ENCODE results near the gene COQ10B. TPM values are rescaled to one million over a fixed set of nuclear protein-coding genes. Genes with fewer than 3 reads are reported as not detected.

COQ10B gene
- total and polyA plus RNA-seq, 2 donors (not counting 3 experiments of a cell fraction or from before 2014, with no cell fraction given), result 2.4 to 15.1 TPM

DNA sequence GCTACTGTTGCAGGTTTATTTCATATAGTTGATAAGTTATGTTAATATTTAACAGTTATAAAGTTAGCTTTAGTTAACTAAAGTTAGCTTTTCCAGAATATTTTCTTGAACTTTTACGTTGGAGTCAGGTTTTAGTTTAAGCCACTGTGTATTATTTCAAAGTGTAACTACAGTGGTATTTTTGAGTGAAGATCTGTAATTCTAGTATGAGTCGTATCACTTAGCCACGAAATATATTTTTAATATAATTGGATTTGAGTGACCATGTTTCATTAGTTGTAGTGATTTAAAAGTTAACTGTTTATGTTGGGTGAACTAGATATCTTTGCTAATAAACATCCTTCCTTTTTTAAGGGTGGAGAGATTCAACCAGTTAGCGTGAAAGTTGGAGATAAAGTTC lies 49.3 kb downstream of the COQ10B start:
- no peak overlapping the region for H3K27ac ChIP-seq (ENCODE audit: insufficient read depth, low read depth, low read length)
- intact Hi-C loops (cut with micrococcal nuclease) (loop anchor here (5.0 kb wide), 1 partner anchor 55 kb away; no protein-coding TSS in a partner anchor), dilution Hi-C loops (cut with MboI; ENCODE audit: extremely low pct_ligation_motif_present, low sequenced_read_pairs) (no loop called here)
- H3K4me2 ChIP-seq (ENCODE audit: insufficient read depth, low read length), result peak overlapping the region; percentile 74
- H3K79me2 ChIP-seq (ENCODE audit: control insufficient read depth, insufficient read depth, low read length), result peaks cover 47% of the 10 kb centered on the region
- FAIRE-seq, result no peak
- no peak overlapping the region for H3K9ac ChIP-seq (replicated peaks; ENCODE audit: extremely low read depth, insufficient read depth, low read length)
- H2AFZ ChIP-seq (ENCODE audit: low read depth, low read length), result no peak overlapping the region
- H3K4me3 ChIP-seq (replicated peaks in 1 of 3; ENCODE audit: insufficient read depth in 1 of 3, low read depth in 1 of 3, low read length in 3 of 3), result no peak overlapping the region
- no TSS peak for BruUV-seq (replicated peaks)
- H3K9me1 ChIP-seq (replicated peaks; ENCODE audit: control insufficient read depth, extremely low read depth, insufficient read depth, low read length), result no peaks in the 10 kb centered on the region
- no peak for DNase-seq (ENCODE audit: low read depth, low spot score)
- H4K20me1 ChIP-seq (replicated peaks; ENCODE audit: control insufficient read depth, extremely low read depth, insufficient read depth, low read length), result no peaks in the 10 kb centered on the region
- H3K9me3 ChIP-seq (replicated peaks; ENCODE audit: control insufficient read depth, insufficient read depth, low read length), result no peaks in the 10 kb centered on the region
- TF ChIP-seq POLR2A (IDR thresholded peaks at IDR 0.05; ENCODE audit: low read depth, low read length) (no peak), GATA2 (IDR thresholded peaks at IDR 0.05; ENCODE audit: insufficient read depth, insufficient read length, low read depth, low read length) (no peak), MYC (IDR thresholded peaks at IDR 0.05; ENCODE audit: low read depth, low read length) (no peak), POLR2AphosphoS5 (IDR thresholded peaks at IDR 0.05; ENCODE audit: insufficient read depth, low read depth, low read length) (no peak), FOS (IDR thresholded peaks at IDR 0.05; ENCODE audit: borderline replicate concordance, insufficient read depth, low read length) (no peak), EZH2 (IDR thresholded peaks at IDR 0.05; ENCODE audit: borderline replicate concordance, low read depth, low read length, severe bottlenecking) (no peak), JUN (IDR thresholded peaks at IDR 0.05; ENCODE audit: borderline replicate concordance, insufficient read depth, insufficient read length, low read depth) (no peak)
- TF ChIP-seq, protein P1, sequence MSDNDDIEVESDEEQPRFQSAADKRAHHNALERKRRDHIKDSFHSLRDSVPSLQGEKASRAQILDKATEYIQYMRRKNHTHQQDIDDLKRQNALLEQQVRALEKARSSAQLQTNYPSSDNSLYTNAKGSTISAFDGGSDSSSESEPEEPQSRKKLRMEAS (IDR thresholded peaks at IDR 0.05; ENCODE audit: insufficient read depth, insufficient read length), result no peak
- TF ChIP-seq, protein P2, sequence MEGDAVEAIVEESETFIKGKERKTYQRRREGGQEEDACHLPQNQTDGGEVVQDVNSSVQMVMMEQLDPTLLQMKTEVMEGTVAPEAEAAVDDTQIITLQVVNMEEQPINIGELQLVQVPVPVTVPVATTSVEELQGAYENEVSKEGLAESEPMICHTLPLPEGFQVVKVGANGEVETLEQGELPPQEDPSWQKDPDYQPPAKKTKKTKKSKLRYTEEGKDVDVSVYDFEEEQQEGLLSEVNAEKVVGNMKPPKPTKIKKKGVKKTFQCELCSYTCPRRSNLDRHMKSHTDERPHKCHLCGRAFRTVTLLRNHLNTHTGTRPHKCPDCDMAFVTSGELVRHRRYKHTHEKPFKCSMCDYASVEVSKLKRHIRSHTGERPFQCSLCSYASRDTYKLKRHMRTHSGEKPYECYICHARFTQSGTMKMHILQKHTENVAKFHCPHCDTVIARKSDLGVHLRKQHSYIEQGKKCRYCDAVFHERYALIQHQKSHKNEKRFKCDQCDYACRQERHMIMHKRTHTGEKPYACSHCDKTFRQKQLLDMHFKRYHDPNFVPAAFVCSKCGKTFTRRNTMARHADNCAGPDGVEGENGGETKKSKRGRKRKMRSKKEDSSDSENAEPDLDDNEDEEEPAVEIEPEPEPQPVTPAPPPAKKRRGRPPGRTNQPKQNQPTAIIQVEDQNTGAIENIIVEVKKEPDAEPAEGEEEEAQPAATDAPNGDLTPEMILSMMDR (IDR thresholded peaks at IDR 0.05; ENCODE audit: extremely low read depth in 1 of 2, insufficient read depth in 1 of 2, low read depth in 1 of 2, low read length in 2 of 2), result no peak
- ChIA-PET POLR2A (interaction anchor here (1.2 kb wide), 1 partner anchor 13 kb away, joined by 5 read pairs; the partner anchor contains the start of gene MOB4), CTCF (interaction anchor here (1.3 kb wide), 2 partner anchors 11 to 97 kb away, joined by 3 read pairs; no protein-coding TSS in a partner anchor)
- H3K36me3 ChIP-seq (ENCODE audit: control insufficient read depth in 2 of 2, extremely low read depth in 1 of 2, insufficient read depth in 2 of 2, low read length in 2 of 2), result peaks cover 4% of the 10 kb centered on the region in 2 experiments
- H3K4me1 ChIP-seq (ENCODE audit: control insufficient read depth, extremely low read depth, insufficient read depth, low read length), result peaks cover 24% of the 10 kb centered on the region
- no peaks in the 10 kb centered on the region for H3K27me3 ChIP-seq (ENCODE audit: control insufficient read depth in 2 of 2, insufficient read depth in 2 of 2, low read length in 2 of 2)

All from endothelial cell of umbilical vein (primary cell).